IMR-90 (cell line): ENCODE results near the gene MIS18A. TPM values are rescaled to one million over a fixed set of nuclear protein-coding genes. Genes with fewer than 3 reads are reported as not detected.

ENCODE experiments used
- ATAC-seq: fragments of 200-7000 bp; cut with Tn5 transposase; 2 replicates; pipeline ENCODE4 v1.9.1; 2020; ENCODE audit warnings: low read depth, mild to moderate bottlenecking, moderate library complexity
- BruUV-seq: library from RNA; stranded (reverse); fragments of 400-500 nt; replicated peaks from 2 replicates; lab custom pipeline; 2021; lab: Mats Ljungman, UMichigan
- CTCF ChIA-PET: fragments of 300-600 bp; formaldehyde crosslinking; extraction: SDS; loops from one replicate; lab custom pipeline; 2021; ENCODE audit warnings: antibody characterized with exemption; lab: Yijun Ruan, JAX
- POLR2A ChIA-PET: fragments of 300-600 bp; sonication (Branson Sonifier 250); formaldehyde crosslinking; loops from one replicate; lab custom pipeline; 2022; ENCODE audit warnings: antibody characterized with exemption; ENCODE audit not compliant: unreplicated experiment; lab: Charles Lee
- DNase-seq: peaks from one replicate; pipeline ENCODE4 v3.0.0; 2013
- H2AFZ ChIP-seq: replicated peaks from 2 replicates; pipeline ENCODE3; 2013; ENCODE audit warnings: low read length, mild to moderate bottlenecking; ENCODE audit not compliant: poor library complexity
- H2AK5ac ChIP-seq: 2 replicates; pipeline ENCODE4 v1.6.1; 2013; ENCODE audit warnings: low read depth, low read length, inconsistent platforms
- H2AK9ac ChIP-seq: replicated peaks from 2 replicates; pipeline ENCODE3; 2013; ENCODE audit warnings: mild to moderate bottlenecking, low read depth, low read length, moderate library complexity; ENCODE audit not compliant: poor library complexity
- H2BK120ac ChIP-seq: 2 replicates; pipeline ENCODE4 v1.6.1; 2013; ENCODE audit warnings: low read depth, low read length, inconsistent platforms
- H2BK15ac ChIP-seq: 3 replicates; pipeline ENCODE4 v1.6.1; 2013; ENCODE audit warnings: low read depth, low read length, inconsistent platforms
- H2BK20ac ChIP-seq: 2 replicates; pipeline ENCODE4 v1.6.1; 2013; ENCODE audit warnings: low read depth, mild to moderate bottlenecking, inconsistent platforms, low read length, moderate library complexity
- H2BK5ac ChIP-seq: 2 replicates; pipeline ENCODE4 v1.6.1; 2013; ENCODE audit warnings: mild to moderate bottlenecking, low read depth, low read length, inconsistent platforms; ENCODE audit not compliant: poor library complexity, severe bottlenecking
- H3K14ac ChIP-seq: replicated peaks from 2 replicates; pipeline ENCODE4 v1.6.1; 2013; ENCODE audit warnings: low read depth, low read length, inconsistent platforms
- H3K18ac ChIP-seq: 2 replicates; pipeline ENCODE4 v1.6.1; 2013; ENCODE audit warnings: low read depth, low read length, control low read depth
- H3K23ac ChIP-seq: 2 replicates; pipeline ENCODE4 v1.6.1; 2013; ENCODE audit warnings: low read depth, low read length, inconsistent platforms
- H3K27ac ChIP-seq: 2 replicates; pipeline ENCODE4 v1.5.1; 2013; ENCODE audit warnings: mild to moderate bottlenecking, control low read depth, low read length; ENCODE audit not compliant: insufficient read depth
- H3K27me3 ChIP-seq: 2 replicates; pipeline ENCODE4 v1.6.1; 2013; ENCODE audit warnings: low read length; ENCODE audit not compliant: control insufficient read depth, insufficient read depth
- H3K36me3 ChIP-seq: 2 replicates; pipeline ENCODE4 v1.6.1; 2013; ENCODE audit warnings: low read length, mixed read lengths; ENCODE audit not compliant: control insufficient read depth, insufficient read depth
- H3K4ac ChIP-seq: 2 replicates; pipeline ENCODE4 v1.6.1; 2013; ENCODE audit warnings: low read depth, low read length, inconsistent platforms
- H3K4me1 ChIP-seq: 2 replicates; pipeline ENCODE4 v1.6.1; 2013; ENCODE audit warnings: low read length, mixed read lengths; ENCODE audit not compliant: control insufficient read depth, insufficient read depth
- H3K4me2 ChIP-seq: 2 replicates; pipeline ENCODE4 v1.6.1; 2013; ENCODE audit warnings: low read depth, mild to moderate bottlenecking, control low read depth, low read length, moderate library complexity
- H3K4me3 ChIP-seq: 2 replicates; pipeline ENCODE4 v1.5.1; 2013; ENCODE audit warnings: low read depth, mild to moderate bottlenecking, control low read depth, low read length, moderate library complexity; ENCODE audit not compliant: insufficient read depth
- H3K56ac ChIP-seq: 2 replicates; pipeline ENCODE4 v1.6.1; 2013; ENCODE audit warnings: low read length, inconsistent platforms; ENCODE audit not compliant: insufficient read depth; ENCODE audit errors: extremely low read depth
- H3K79me1 ChIP-seq, 2 experiments: 2 replicates each; pipeline ENCODE4 v1.6.1; 2013; ENCODE audit warnings: low read length in 2 of 2, inconsistent platforms in 1 of 2, low read depth in 1 of 2
- H3K9ac ChIP-seq: 2 replicates; pipeline ENCODE4 v1.6.1; 2013; ENCODE audit warnings: low read depth, low read length, control low read depth
- H3K9me1 ChIP-seq: 2 replicates; pipeline ENCODE4 v1.6.1; 2013; ENCODE audit warnings: low read length, inconsistent platforms; ENCODE audit not compliant: insufficient read depth
- H3K9me3 ChIP-seq: 2 replicates; pipeline ENCODE4 v1.6.1; 2013; ENCODE audit warnings: low read length; ENCODE audit not compliant: control insufficient read depth, insufficient read depth
- H4K20me1 ChIP-seq: 2 replicates; pipeline ENCODE4 v1.6.1; 2013; ENCODE audit warnings: low read length, inconsistent platforms; ENCODE audit not compliant: insufficient read depth
- H4K5ac ChIP-seq: 2 replicates; pipeline ENCODE4 v1.6.1; 2013; ENCODE audit warnings: mild to moderate bottlenecking, low read depth, low read length, control low read depth
- H4K8ac ChIP-seq, 2 experiments: 2 replicates each; pipeline ENCODE4 v1.6.1; 2013; ENCODE audit warnings: low read depth in 2 of 2, low read length in 2 of 2, control low read depth in 1 of 2, inconsistent platforms in 1 of 2
- H4K91ac ChIP-seq: 2 replicates; pipeline ENCODE4 v1.6.1; 2013; ENCODE audit warnings: low read depth, low read length, inconsistent platforms; ENCODE audit not compliant: insufficient read depth
- CTCF ChIP-seq: conservative IDR thresholded peaks from 2 replicates; pipeline ENCODE4 v1.5.1; 2012; ENCODE audit warnings: mild to moderate bottlenecking, low read depth, low read length, improper control_type of control experiment
- WGBS, 2 experiments: methylation state at CpG; one replicate each; pipeline versions ENCODE4 v1.1.5 to v1.1.7; 2013; ENCODE audit warnings: missing lambda C conversion rate in 2 of 2; ENCODE audit not compliant: insufficient read length in 1 of 2; ENCODE audit errors: extremely low coverage in 2 of 2; 5-methylcytosine and 5-hydroxymethylcytosine counted together
- dilution Hi-C: fragments of 300-500 bp; cut with HindIII; formaldehyde crosslinking; loops from one replicate; pipeline ENCODE4 v1.14.3; 2018; ENCODE audit warnings: low sequenced_read_pairs; ENCODE audit not compliant: unreplicated experiment
- in situ Hi-C: fragments of 300-500 bp; cut with MboI; formaldehyde crosslinking; loops from 3 replicates; pipeline ENCODE4 v1.14.3; 2019; ENCODE audit warnings: low sequenced_read_pairs, inconsistent platforms, mixed read lengths
- intact Hi-C: fragments of 100-400 bp; cut with micrococcal nuclease; formaldehyde crosslinking; loops from 2 replicates; pipeline ENCODE4 v1.10.0; 2022
- polyA plus RNA-seq, 3 experiments: library from polyadenylated mRNA; depleted of rRNA; stranded (reverse); fragments of >200 nt; gene quantifications; 2 replicates each; pipeline ENCODE4 v1.2.3, GENCODE V29; 2012; ENCODE audit warnings: low replicate concordance in 1 of 3
- total RNA-seq: library from RNA; depleted of rRNA; stranded (reverse); fragments of >200 nt; gene quantifications from 2 replicates; pipeline ENCODE4 v1.2.3, GENCODE V29; 2012

Gene MIS18A
- total and polyA plus RNA-seq, 2 of the 4 experiments (the other 2 are of a cell fraction), result 4.5 to 7.6 TPM

- Histone ChIP-seq H4K91ac (no peak overlapping the region), H3K27ac (no peak overlapping the region), H2BK15ac (no peak overlapping the region), H3K27me3 (peaks cover 27% of the 10 kb centered on the region), H3K56ac (no peak overlapping the region), H2BK5ac (no peak overlapping the region), H3K4me3 (no peak overlapping the region), H3K4me1 (peaks cover 7% of the 10 kb centered on the region; the same call in 1 of the 2 replicates), H3K23ac (no peak overlapping the region), H2BK20ac (no peak overlapping the region), H2BK120ac (no peak overlapping the region), H4K5ac (no peak overlapping the region), H3K36me3 (no peaks in the 10 kb centered on the region), H2AK9ac (no peak overlapping the region), H2AK5ac (no peak overlapping the region), H3K9ac (no peak overlapping the region), H3K14ac (no peak overlapping the region), H3K4ac (no peak overlapping the region), H3K9me3 (no peaks in the 10 kb centered on the region), H3K4me2 (no peak overlapping the region), H4K8ac (no peak overlapping the region), H4K20me1 (no peaks in the 10 kb centered on the region), H3K79me1 (no peaks in the 10 kb centered on the region), H3K18ac (no peak overlapping the region), H3K9me1 (no peaks in the 10 kb centered on the region), H2AFZ (no peak overlapping the region)
- TF ChIP-seq CTCF, result no peak
- ATAC-seq (no peak), DNase-seq (no peak)
- 40% methylated on average over 1 of the region's 9 CpGs; no CpG with 5 or more reads in 1 of the 2 experiments for WGBS, 2 experiments
- CTCF ChIA-PET, result no interaction called here
- in situ Hi-C loops (no loop called here), dilution Hi-C loops (no loop called here), intact Hi-C loops (no loop called here)
- POLR2A ChIA-PET, result no interaction called here
- no TSS peak for BruUV-seq
Measured at GRCh38 chr21:32246571-32247140, 32.2 kb downstream of the MIS18A start.
